B cell (primary cell): ENCODE results near the gene CEPT1. TPM values are rescaled to one million over a fixed set of nuclear protein-coding genes. Genes with fewer than 3 reads are reported as not detected.

Source experiments
- ATAC-seq: fragments of 200-7000 bp; cut with Tn5 transposase; one replicate; pipeline ENCODE4 v1.10.0; 2021; ENCODE audit warnings: low read depth, mild to moderate bottlenecking, moderate number of reproducible peaks, moderate library complexity
- CTCF ChIA-PET: fragments of 350-600 bp; sonication (Branson Sonifier 250); formaldehyde crosslinking; loops from one replicate; lab custom pipeline; 2021; ENCODE audit warnings: antibody characterized with exemption, inconsistent platforms; lab: Charles Lee
- POLR2A ChIA-PET: fragments of 350-600 bp; sonication (Branson Sonifier 250); formaldehyde crosslinking; loops from one replicate; lab custom pipeline; 2021; ENCODE audit warnings: antibody characterized with exemption; lab: Charles Lee
- DNase-seq: peaks from one replicate; pipeline ENCODE4 v3.0.0; 2013
- H2AFZ ChIP-seq: 2 replicates; pipeline ENCODE4 v1.6.1; 2012; ENCODE audit warnings: mild to moderate bottlenecking, low read depth, low read length; ENCODE audit not compliant: insufficient read depth, poor library complexity, severe bottlenecking
- H3K27ac ChIP-seq, 2 donors: 1 replicate in 1 of 2; 2 replicates in 1 of 2; pipeline ENCODE4 v1.5.1; 2012 to 2013; ENCODE audit warnings: low read length in 2 of 2, mild to moderate bottlenecking in 2 of 2, moderate library complexity in 1 of 2
- H3K27me3 ChIP-seq, 4 experiments: fragments of 200-600 bp in 1 of 4; sonication (generic) in 1 of 4; replicated peaks in 1 of 4; 1 replicate in 2 of 4; 2 replicates in 2 of 4; pipeline versions ENCODE4 v1.6.1 to v1.7.0; 2013 to 2016; ENCODE audit warnings: low read length in 3 of 4, mild to moderate bottlenecking in 2 of 4, mixed read lengths in 1 of 4, moderate library complexity in 1 of 4; ENCODE audit not compliant: insufficient read depth in 4 of 4, control insufficient read depth in 3 of 4; ENCODE audit errors: control extremely low read depth in 1 of 4
- H3K36me3 ChIP-seq, 2 experiments: replicated peaks in 1 of 2; 1 replicate in 1 of 2; 2 replicates in 1 of 2; pipeline versions ENCODE4 v1.6.1 to v1.7.1; 2013; ENCODE audit warnings: low read length in 1 of 2; ENCODE audit not compliant: insufficient read depth in 2 of 2, control insufficient read depth in 1 of 2; ENCODE audit errors: control extremely low read depth in 1 of 2, extremely low read depth in 1 of 2
- H3K4me1 ChIP-seq, 2 donors: fragments of 200-600 bp in 1 of 2; sonication (generic) in 1 of 2; 1 replicate in 1 of 2; 2 replicates in 1 of 2; pipeline versions ENCODE4 v1.5.1 to v1.6.1; 2013 to 2017; ENCODE audit warnings: low read length in 2 of 2; ENCODE audit not compliant: control insufficient read depth in 2 of 2, insufficient read depth in 2 of 2
- H3K4me2 ChIP-seq: replicated peaks from 2 replicates; pipeline ENCODE3; 2012; ENCODE audit warnings: mild to moderate bottlenecking, low read depth, low read length; ENCODE audit not compliant: poor library complexity, severe bottlenecking
- H3K4me3 ChIP-seq, 5 experiments: fragments of 200-600 bp in 1 of 5; sonication (generic) in 1 of 5; 1 replicate in 3 of 5; 2 replicates in 2 of 5; pipeline versions ENCODE4 v1.5.1 to v1.7.0; 2011 to 2016; ENCODE audit warnings: low read length in 4 of 5, mild to moderate bottlenecking in 4 of 5, low read depth in 2 of 5, control low read depth in 1 of 5, moderate library complexity in 1 of 5; ENCODE audit not compliant: insufficient read depth in 1 of 5; ENCODE audit errors: control extremely low read depth in 1 of 5, extremely low read depth in 1 of 5
- H3K79me2 ChIP-seq: fragments of 200-600 bp; sonication (generic); one replicate; pipeline ENCODE4 v1.6.0; 2016; ENCODE audit warnings: low read length; ENCODE audit not compliant: control insufficient read depth, insufficient read depth
- H3K9ac ChIP-seq: fragments of 200-600 bp; sonication (generic); 2 replicates; pipeline ENCODE4 v1.6.1; 2017; ENCODE audit warnings: mild to moderate bottlenecking, low read length, moderate library complexity
- H3K9me3 ChIP-seq, 3 donors: one replicate each; pipeline versions ENCODE4 v1.6.1 to v1.7.1; 2013; ENCODE audit warnings: low read length in 2 of 3; ENCODE audit not compliant: control insufficient read depth in 2 of 3, insufficient read depth in 1 of 3; ENCODE audit errors: control extremely low read depth in 1 of 3
- H4K20me1 ChIP-seq: 2 replicates; pipeline ENCODE4 v1.6.0; 2012; ENCODE audit warnings: mild to moderate bottlenecking, low read length; ENCODE audit not compliant: insufficient read depth, control insufficient read depth, poor library complexity, severe bottlenecking
- H3K27ac Mint-ChIP-seq: one replicate; pipeline ENCODE4 v1.8.0; 2021; ENCODE audit warnings: mixed read lengths
- H3K27me3 Mint-ChIP-seq: one replicate; pipeline ENCODE4 v1.8.0; 2021; ENCODE audit warnings: mixed read lengths
- H3K4me1 Mint-ChIP-seq: one replicate; pipeline ENCODE4 v1.8.0; 2021; ENCODE audit warnings: mixed read lengths
- H3K4me3 Mint-ChIP-seq: one replicate; pipeline ENCODE4 v1.8.0; 2021; ENCODE audit warnings: mixed read lengths
- H3K9me3 Mint-ChIP-seq: one replicate; pipeline ENCODE4 v1.8.0; 2022; ENCODE audit warnings: mixed read lengths; ENCODE audit not compliant: insufficient read depth
- CTCF ChIP-seq: fragments of 200-600 bp; IDR thresholded peaks from one replicate; pipeline ENCODE4 v1.8.0; 2022; ENCODE audit warnings: antibody characterized with exemption, mild to moderate bottlenecking
- EZH2 ChIP-seq: IDR thresholded peaks from 2 replicates; pipeline ENCODE4 v1.6.1; 2012; ENCODE audit warnings: borderline replicate concordance, low read depth, mild to moderate bottlenecking, moderate library complexity, low read length; ENCODE audit not compliant: insufficient read depth, poor library complexity, severe bottlenecking
- WGBS: methylation state at CpG from one replicate; pipeline ENCODE4 v1.1.5; 2013; ENCODE audit warnings: missing lambda C conversion rate; ENCODE audit not compliant: insufficient coverage; 5-methylcytosine and 5-hydroxymethylcytosine counted together
- intact Hi-C: fragments of 100-400 bp; cut with micrococcal nuclease; formaldehyde crosslinking; loops from one replicate; pipeline ENCODE4 v1.10.0; 2022
- polyA plus RNA-seq: library from polyadenylated mRNA; depleted of rRNA; stranded (reverse); fragments of >200 nt; gene quantifications from 2 replicates; pipeline ENCODE4 v1.2.3, GENCODE V29; 2012
- total RNA-seq, 2 donors: library from RNA; stranded (reverse); fragments of 120-200 nt in 1 of 2; gene quantifications; 1 replicate in 1 of 2; 2 replicates in 1 of 2; pipeline versions ENCODE4 v1.2.3 to v1.2.4, GENCODE V29; 2013 to 2022

Gene CEPT1
- total and polyA plus RNA-seq, 2 donors (not counting 1 experiment from before 2014, with no cell fraction given), result 47.1 to 83.5 TPM

GRCh38 chr1:111217183-111217910 is 77.3 kb downstream of the CEPT1 start:
- H3K4me1 ChIP-seq, result peaks cover 98 to 100% of the 10 kb centered on the region in 2 donors
- WGBS, result 67% methylated on average over 1 of the region's 5 CpGs
- intact Hi-C loops, result loop anchor here (5.0 to 10.0 kb wide), 3 partner anchors 345 to 545 kb away; partner anchors contain the start of genes CD53 and KCNA3
- H3K27me3 Mint-ChIP-seq, result no peaks in the 10 kb centered on the region
- peak overlapping the region; percentile 70 for H3K4me2 ChIP-seq
- ATAC-seq (no peak), DNase-seq (peak; percentile 26)
- peak overlapping the region in 1 of 5 experiments; percentile 21 for H3K4me3 ChIP-seq
- no peak for TF ChIP-seq EZH2
- TF ChIP-seq CTCF, result no peak
- no peak overlapping the region for H3K9ac ChIP-seq
- peaks cover 97% of the 10 kb centered on the region for H3K4me1 Mint-ChIP-seq
- H3K9me3 ChIP-seq, result no peaks in the 10 kb centered on the region
- H3K27me3 ChIP-seq, result no peaks in the 10 kb centered on the region
- H4K20me1 ChIP-seq, result no peaks in the 10 kb centered on the region
- peaks cover 3% of the 10 kb centered on the region for H3K9me3 Mint-ChIP-seq
- peak overlapping the region; percentile 81 to 92 for H3K27ac ChIP-seq
- H3K79me2 ChIP-seq, result no peaks in the 10 kb centered on the region
- H2AFZ ChIP-seq, result no peak overlapping the region
- CTCF ChIA-PET, result interaction anchor here (0.6 to 10.9 kb wide), 7 partner anchors 11 to 224 kb away, joined by 3 to 205 read pairs (median 13); partner anchors contain the start of gene DENND2D
- H3K27ac Mint-ChIP-seq, result peak overlapping the region; percentile 95
- POLR2A ChIA-PET, result interaction anchor here (1.2 to 8.3 kb wide), 3 partner anchors 10 to 189 kb away, joined by 3 to 138 read pairs (median 9); partner anchors contain the start of gene DENND2D
- H3K36me3 ChIP-seq, result no peaks in the 10 kb centered on the region
- H3K4me3 Mint-ChIP-seq, result peak overlapping the region; percentile 60
